GM12878 (cell line): Measurements from ENCODE around the gene MMP14. TPM values are rescaled to one million over a fixed set of nuclear protein-coding genes. Genes with fewer than 3 reads are reported as not detected.

ENCODE experiments used
- ASH2L ChIP-seq: fragments of 300-600, 200-600 bp; sonication (generic); IDR thresholded peaks from 2 replicates; pipeline ENCODE4 v1.6.1; 2017; ENCODE audit warnings: low read depth, mild to moderate bottlenecking, borderline replicate concordance
- BHLHE40 ChIP-seq, 2 experiments: fragments of 450-650 bp in 1 of 2; IDR thresholded peaks; 2 replicates each; pipeline ENCODE4 v1.6.1; 2011 to 2017; ENCODE audit warnings: low read depth in 2 of 2, borderline replicate concordance in 1 of 2, improper control_type of control experiment in 1 of 2, low read length in 1 of 2, mild to moderate bottlenecking in 1 of 2
- CTCF ChIP-seq, 3 experiments: IDR thresholded peaks in 2 of 3; conservative IDR thresholded peaks in 1 of 3; 2 replicates each; pipeline ENCODE4 v1.5.1; 2011; ENCODE audit warnings: low read depth in 3 of 3, low read length in 3 of 3, mild to moderate bottlenecking in 3 of 3, control low read depth in 2 of 3, moderate library complexity in 2 of 3, inconsistent platforms in 1 of 3, mixed read lengths in 1 of 3; ENCODE audit not compliant: control insufficient read depth in 2 of 3, insufficient read depth in 1 of 3; ENCODE audit errors: extremely low read depth in 1 of 3
- DPF2 ChIP-seq: fragments of 450-650 bp; IDR thresholded peaks from 2 replicates; pipeline ENCODE4 v1.6.1; 2017; ENCODE audit warnings: mild to moderate bottlenecking
- EED ChIP-seq: sonication (generic); IDR thresholded peaks from 2 replicates; pipeline ENCODE4 v1.6.1; 2016; ENCODE audit warnings: antibody characterized with exemption, low read depth
- KAT2A ChIP-seq: conservative IDR thresholded peaks from 2 replicates; pipeline ENCODE4 v1.6.1; 2011; ENCODE audit warnings: low read depth, low read length; ENCODE audit not compliant: control insufficient read depth
- MLLT1 ChIP-seq: fragments of 450-650 bp; IDR thresholded peaks from 2 replicates; pipeline ENCODE4 v1.6.1; 2016; ENCODE audit warnings: mild to moderate bottlenecking
- NFIC ChIP-seq: IDR thresholded peaks from 2 replicates; pipeline ENCODE4 v1.6.1; 2012; ENCODE audit warnings: low read depth, mild to moderate bottlenecking, inconsistent platforms, low read length, moderate library complexity
- NRF1 ChIP-seq: conservative IDR thresholded peaks from 2 replicates; pipeline ENCODE4 v1.6.1; 2011; ENCODE audit warnings: mild to moderate bottlenecking, low read depth, low read length, improper control_type of control experiment
- RBBP5 ChIP-seq: fragments of 200-600 bp; sonication (generic); conservative IDR thresholded peaks from 2 replicates; pipeline ENCODE4 v1.6.1; 2016
- SPI1 ChIP-seq: IDR thresholded peaks from 2 replicates; pipeline ENCODE4 v1.6.1; 2011; ENCODE audit warnings: low read depth, mild to moderate bottlenecking, low read length, moderate library complexity, borderline replicate concordance; ENCODE audit not compliant: insufficient read depth
- SUPT20H ChIP-seq: IDR thresholded peaks from 2 replicates; pipeline ENCODE4 v1.6.1; 2011; ENCODE audit warnings: low read depth, mild to moderate bottlenecking, low read length, moderate library complexity, borderline replicate concordance; ENCODE audit not compliant: control insufficient read depth
- TARDBP ChIP-seq: IDR thresholded peaks from 2 replicates; pipeline ENCODE4 v1.6.1; 2016; ENCODE audit warnings: borderline replicate concordance
- WRNIP1 ChIP-seq: IDR thresholded peaks from 2 replicates; pipeline ENCODE4 v1.6.1; 2011; ENCODE audit warnings: low read depth, low read length, improper control_type of control experiment, borderline replicate concordance
- polyA plus RNA-seq, 11 experiments: library from polyadenylated mRNA; depleted of rRNA in 4 of 11; unstranded in 6 of 11; stranded (reverse) in 5 of 11; fragments of >200 nt; fragmentation: Nextera tagmentation in 4 of 11; fragmentation: Illumina TruSeq in 1 of 11; extraction: Ambion mirVana in 4 of 11; extraction: Trizol in 1 of 11; gene quantifications; 1 replicate in 1 of 11; 2 replicates in 10 of 11; pipeline versions ENCODE4 v1.2.1 to v1.2.3, GENCODE V29; 2011 to 2016; ENCODE audit warnings: inconsistent platforms in 2 of 11, missing spikeins in 2 of 11, low read depth in 1 of 11
- total RNA-seq, 4 experiments: library from RNA; depleted of rRNA in 3 of 4; stranded (reverse); fragments of >200 nt in 3 of 4; fragmentation: Illumina TruSeq in 1 of 4; extraction: Trizol in 1 of 4; gene quantifications; 2 replicates each; pipeline versions ENCODE4 v1.2.1 to v1.2.3, GENCODE V29; 2013 to 2021
- TF ChIP-seq, protein P1 (sequence below): IDR thresholded peaks from 2 replicates; pipeline ENCODE4 v1.6.1; 2011; ENCODE audit warnings: low read depth, low read length, improper control_type of control experiment, borderline replicate concordance
- TF ChIP-seq, protein P2 (sequence below): fragments of 450-650 bp; conservative IDR thresholded peaks from 2 replicates; pipeline ENCODE4 v1.6.1; 2017; ENCODE audit warnings: mild to moderate bottlenecking, moderate library complexity
- TF ChIP-seq, protein P3 (sequence below): fragments of 450-650 bp; IDR thresholded peaks from 2 replicates; pipeline ENCODE4 v1.6.1; 2014; ENCODE audit warnings: mild to moderate bottlenecking
- TF ChIP-seq, protein P4 (sequence below): IDR thresholded peaks from 2 replicates; pipeline ENCODE4 v1.6.1; 2011; ENCODE audit warnings: low read depth, mild to moderate bottlenecking, low read length, moderate library complexity, borderline replicate concordance; ENCODE audit errors: extremely low read depth

The MMP14 gene
- total and polyA plus RNA-seq, 10 of the 15 experiments (the other 5 are each of a cell fraction or from before 2014, with no cell fraction given), result 0.31 to 1.9 (median 0.70) TPM; not detected in 2

GRCh38 chr14:22796087-22796707 is 40.2 kb upstream of the MMP14 start (continued):
- no peak for TF ChIP-seq SPI1
- TF ChIP-seq WRNIP1, result no peak
- TF ChIP-seq MLLT1, result 0 out of 2 replicates have a peak, but pooled peaks have one; percentile 31
- no peak for TF ChIP-seq ASH2L
- no peak for TF ChIP-seq KAT2A
- peak; percentile 94 for TF ChIP-seq NFIC
- no peak for TF ChIP-seq SUPT20H
- no peak for TF ChIP-seq TARDBP
- TF ChIP-seq EED, result peak; percentile 94
- TF ChIP-seq, protein P1, sequence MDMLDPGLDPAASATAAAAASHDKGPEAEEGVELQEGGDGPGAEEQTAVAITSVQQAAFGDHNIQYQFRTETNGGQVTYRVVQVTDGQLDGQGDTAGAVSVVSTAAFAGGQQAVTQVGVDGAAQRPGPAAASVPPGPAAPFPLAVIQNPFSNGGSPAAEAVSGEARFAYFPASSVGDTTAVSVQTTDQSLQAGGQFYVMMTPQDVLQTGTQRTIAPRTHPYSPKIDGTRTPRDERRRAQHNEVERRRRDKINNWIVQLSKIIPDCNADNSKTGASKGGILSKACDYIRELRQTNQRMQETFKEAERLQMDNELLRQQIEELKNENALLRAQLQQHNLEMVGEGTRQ, result no peak
- TF ChIP-seq, protein P2, sequence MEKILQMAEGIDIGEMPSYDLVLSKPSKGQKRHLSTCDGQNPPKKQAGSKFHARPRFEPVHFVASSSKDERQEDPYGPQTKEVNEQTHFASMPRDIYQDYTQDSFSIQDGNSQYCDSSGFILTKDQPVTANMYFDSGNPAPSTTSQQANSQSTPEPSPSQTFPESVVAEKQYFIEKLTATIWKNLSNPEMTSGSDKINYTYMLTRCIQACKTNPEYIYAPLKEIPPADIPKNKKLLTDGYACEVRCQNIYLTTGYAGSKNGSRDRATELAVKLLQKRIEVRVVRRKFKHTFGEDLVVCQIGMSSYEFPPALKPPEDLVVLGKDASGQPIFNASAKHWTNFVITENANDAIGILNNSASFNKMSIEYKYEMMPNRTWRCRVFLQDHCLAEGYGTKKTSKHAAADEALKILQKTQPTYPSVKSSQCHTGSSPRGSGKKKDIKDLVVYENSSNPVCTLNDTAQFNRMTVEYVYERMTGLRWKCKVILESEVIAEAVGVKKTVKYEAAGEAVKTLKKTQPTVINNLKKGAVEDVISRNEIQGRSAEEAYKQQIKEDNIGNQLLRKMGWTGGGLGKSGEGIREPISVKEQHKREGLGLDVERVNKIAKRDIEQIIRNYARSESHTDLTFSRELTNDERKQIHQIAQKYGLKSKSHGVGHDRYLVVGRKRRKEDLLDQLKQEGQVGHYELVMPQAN, result 0 out of 2 replicates have a peak, but pooled peaks have one; percentile 2
- TF ChIP-seq, protein P3, sequence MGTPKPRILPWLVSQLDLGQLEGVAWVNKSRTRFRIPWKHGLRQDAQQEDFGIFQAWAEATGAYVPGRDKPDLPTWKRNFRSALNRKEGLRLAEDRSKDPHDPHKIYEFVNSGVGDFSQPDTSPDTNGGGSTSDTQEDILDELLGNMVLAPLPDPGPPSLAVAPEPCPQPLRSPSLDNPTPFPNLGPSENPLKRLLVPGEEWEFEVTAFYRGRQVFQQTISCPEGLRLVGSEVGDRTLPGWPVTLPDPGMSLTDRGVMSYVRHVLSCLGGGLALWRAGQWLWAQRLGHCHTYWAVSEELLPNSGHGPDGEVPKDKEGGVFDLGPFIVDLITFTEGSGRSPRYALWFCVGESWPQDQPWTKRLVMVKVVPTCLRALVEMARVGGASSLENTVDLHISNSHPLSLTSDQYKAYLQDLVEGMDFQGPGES, result no peak
- no peak for TF ChIP-seq RBBP5
- no peak for TF ChIP-seq CTCF (IDR thresholded peaks at IDR 0.05 in 2 of 3, conservative IDR thresholded peaks at IDR 0.05 in 1 of 3; ENCODE audit: control insufficient read depth in 2 of 3, extremely low read depth in 1 of 3, insufficient read depth in 1 of 3, low read depth in 3 of 3, low read length in 3 of 3)
- TF ChIP-seq NRF1, result no peak
- TF ChIP-seq DPF2, result peak; percentile 94
- TF ChIP-seq BHLHE40 (IDR thresholded peaks at IDR 0.05; ENCODE audit: borderline replicate concordance in 1 of 2, low read depth in 2 of 2, low read length in 1 of 2), result peak; percentile 53 to 86; a peak in 3 of 4 replicates
- TF ChIP-seq, protein P4, sequence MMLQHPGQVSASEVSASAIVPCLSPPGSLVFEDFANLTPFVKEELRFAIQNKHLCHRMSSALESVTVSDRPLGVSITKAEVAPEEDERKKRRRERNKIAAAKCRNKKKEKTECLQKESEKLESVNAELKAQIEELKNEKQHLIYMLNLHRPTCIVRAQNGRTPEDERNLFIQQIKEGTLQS, result no peak
